ENCODE data around the gene C20orf141. TPM values are rescaled to one million over a fixed set of nuclear protein-coding genes. Genes with fewer than 3 reads are reported as not detected.

C20orf141 gene
- total RNA-seq, 4 donors from 2014 or later, result not detected

DNA sequence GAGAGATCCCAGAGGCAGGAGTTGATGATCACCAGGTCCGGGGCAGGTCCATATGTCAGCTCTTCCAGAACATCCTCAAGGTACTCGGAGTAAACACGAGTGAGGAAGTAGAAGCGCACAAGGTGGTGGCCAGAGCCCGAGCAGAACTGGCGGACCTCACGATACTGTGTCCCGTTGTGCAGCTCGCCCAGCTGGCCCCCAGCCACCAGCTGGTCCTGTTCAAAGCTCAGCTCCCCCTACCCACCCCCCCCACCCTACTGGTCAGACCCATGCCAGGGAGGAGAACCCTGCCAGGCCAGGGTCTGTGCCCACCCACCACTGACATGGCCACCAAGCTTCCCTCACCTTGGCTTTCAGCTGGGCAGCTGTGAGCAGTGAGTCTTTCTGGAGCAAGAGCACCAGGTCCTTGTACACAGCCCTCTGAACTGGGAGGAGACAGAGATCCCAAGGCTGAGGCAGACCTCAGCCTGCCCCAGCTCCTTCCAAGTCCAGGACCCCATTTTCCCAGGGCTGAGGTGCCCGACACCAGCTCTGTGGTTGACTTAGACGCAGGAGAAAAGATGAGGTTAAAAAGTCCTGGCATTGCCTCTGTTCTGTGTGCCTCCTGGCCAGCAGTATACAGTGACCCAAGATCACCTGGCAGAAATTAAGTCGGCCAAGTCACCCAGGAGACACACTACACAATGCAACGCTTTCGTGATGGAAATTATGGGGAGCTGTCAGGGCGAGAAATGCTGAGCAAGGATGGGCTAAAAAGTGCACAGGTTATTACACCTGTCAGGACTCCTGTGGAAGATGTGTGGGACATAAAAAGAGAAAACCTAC is 24.3 kb downstream of the C20orf141 start:
- intact Hi-C loops (cut with DNase I; ENCODE audit: low total_unique reads), result no loop called here
- no peak overlapping the region for H3K4me3 ChIP-seq (ENCODE audit: low read depth, poor library complexity, severe bottlenecking)
- TF ChIP-seq, protein P1, sequence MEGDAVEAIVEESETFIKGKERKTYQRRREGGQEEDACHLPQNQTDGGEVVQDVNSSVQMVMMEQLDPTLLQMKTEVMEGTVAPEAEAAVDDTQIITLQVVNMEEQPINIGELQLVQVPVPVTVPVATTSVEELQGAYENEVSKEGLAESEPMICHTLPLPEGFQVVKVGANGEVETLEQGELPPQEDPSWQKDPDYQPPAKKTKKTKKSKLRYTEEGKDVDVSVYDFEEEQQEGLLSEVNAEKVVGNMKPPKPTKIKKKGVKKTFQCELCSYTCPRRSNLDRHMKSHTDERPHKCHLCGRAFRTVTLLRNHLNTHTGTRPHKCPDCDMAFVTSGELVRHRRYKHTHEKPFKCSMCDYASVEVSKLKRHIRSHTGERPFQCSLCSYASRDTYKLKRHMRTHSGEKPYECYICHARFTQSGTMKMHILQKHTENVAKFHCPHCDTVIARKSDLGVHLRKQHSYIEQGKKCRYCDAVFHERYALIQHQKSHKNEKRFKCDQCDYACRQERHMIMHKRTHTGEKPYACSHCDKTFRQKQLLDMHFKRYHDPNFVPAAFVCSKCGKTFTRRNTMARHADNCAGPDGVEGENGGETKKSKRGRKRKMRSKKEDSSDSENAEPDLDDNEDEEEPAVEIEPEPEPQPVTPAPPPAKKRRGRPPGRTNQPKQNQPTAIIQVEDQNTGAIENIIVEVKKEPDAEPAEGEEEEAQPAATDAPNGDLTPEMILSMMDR (IDR thresholded peaks at IDR 0.05), result no peak
- no peak for TF ChIP-seq POLR2A (IDR thresholded peaks at IDR 0.05)
- DNase-seq (ENCODE audit: low spot score in 2 of 2), result peak in 1 of 2 donors; percentile 75
- 96 to 98% methylated on average over 12 to 15 of the region's 15 CpGs for WGBS, 2 donors

DNA sequence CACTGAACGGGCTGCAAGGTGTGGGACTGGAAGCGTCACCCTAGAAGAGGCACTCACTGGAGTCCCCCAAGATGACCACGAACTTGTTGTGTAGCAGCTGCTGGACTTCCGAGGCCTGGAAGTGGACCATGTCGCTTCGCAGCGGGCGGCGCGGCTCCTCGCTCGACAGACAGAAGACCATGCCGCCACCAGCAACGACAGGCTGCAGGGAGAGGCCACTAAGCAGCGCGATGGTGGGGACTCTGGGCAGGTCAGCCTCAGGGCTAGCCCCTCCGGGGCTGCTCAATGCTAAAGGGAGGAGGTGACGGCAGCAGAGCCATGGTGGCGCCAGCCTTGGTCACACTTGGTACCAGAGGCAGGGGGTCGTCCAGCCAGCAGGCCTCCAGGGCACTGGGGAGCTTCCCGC is 24.9 kb downstream of the C20orf141 start:
- WGBS, 2 donors, result 76 to 92% methylated on average over 11 to 12 of the region's 21 CpGs
- intact Hi-C loops (cut with DNase I; ENCODE audit: low total_unique reads), result no loop called here
- H3K4me3 ChIP-seq (ENCODE audit: low read depth, poor library complexity, severe bottlenecking), result peak overlapping the region; percentile 90
- TF ChIP-seq POLR2A (IDR thresholded peaks at IDR 0.05), result no peak
- TF ChIP-seq, protein P1 (IDR thresholded peaks at IDR 0.05), result no peak
- peak in 1 of 2 donors; percentile 85 for DNase-seq (ENCODE audit: low spot score in 2 of 2)

DNA sequence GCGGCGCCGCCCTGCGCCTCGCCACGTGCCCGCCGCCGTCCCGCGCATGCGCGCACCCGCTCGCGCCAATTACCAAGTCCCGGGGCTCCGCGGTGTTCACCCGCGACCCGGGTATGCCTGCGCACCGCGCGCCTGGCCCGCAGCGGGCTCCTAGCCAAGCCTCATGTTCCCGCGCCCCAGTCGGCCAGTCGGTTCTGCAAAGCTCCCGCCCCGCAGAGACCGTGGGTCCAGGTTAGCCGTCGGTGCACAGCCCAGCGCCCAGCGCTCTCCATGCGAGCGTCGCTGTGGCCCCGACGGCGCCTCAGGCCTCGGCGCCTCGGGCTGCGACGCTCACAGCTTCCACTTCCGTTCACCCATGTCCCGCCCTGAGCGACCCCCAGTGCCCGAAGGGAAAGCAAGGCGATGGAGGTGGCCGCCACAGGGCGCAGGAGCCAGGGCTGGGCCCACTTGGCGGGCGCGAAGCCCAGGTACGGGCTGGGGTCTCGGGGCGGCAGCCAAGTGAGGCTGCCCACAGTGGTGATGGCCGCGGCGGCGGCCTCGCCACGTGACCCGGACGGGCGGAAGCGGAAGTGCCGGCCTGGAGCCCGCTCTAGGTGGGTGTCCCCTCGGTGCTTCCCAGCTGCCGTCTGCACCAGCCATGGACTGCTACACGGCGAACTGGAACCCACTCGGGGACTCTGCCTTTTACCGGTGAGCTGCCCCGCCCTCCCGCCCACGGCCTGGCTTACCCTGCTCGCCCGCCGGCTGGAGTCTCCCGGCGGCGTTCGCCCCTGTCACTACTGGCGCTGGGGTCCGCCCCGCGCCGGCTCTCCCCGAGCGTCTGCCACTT is 25.6 kb downstream of the C20orf141 start, which contains the start of the genes PCED1A and VPS16:
Gene PCED1A (minus strand): TSS at position 518 of the 829 bp plus-strand sequence. CDS start 743 bp downstream, outside the sequence.
Gene VPS16 (plus strand): TSS at position 608 of the 829 bp plus-strand sequence. CDS start 30 bp downstream, at position 638.
- intact Hi-C loops (cut with DNase I; ENCODE audit: low total_unique reads), result no loop called here
- TF ChIP-seq, protein P1 (IDR thresholded peaks at IDR 0.05), result peak in 1 of 3 donors; percentile 44
- TF ChIP-seq POLR2A (IDR thresholded peaks at IDR 0.05), result no peak
- peak; percentile 81 to 97 for DNase-seq (ENCODE audit: low spot score in 2 of 2)
- H3K4me3 ChIP-seq (ENCODE audit: low read depth, poor library complexity, severe bottlenecking), result peak within 1 kb of the TSS; percentile 90
- WGBS, 2 donors, result 1% methylated on average over 65 of the region's 98 CpGs; no CpG with 5 or more reads in 1 of the 2 donors

DNA sequence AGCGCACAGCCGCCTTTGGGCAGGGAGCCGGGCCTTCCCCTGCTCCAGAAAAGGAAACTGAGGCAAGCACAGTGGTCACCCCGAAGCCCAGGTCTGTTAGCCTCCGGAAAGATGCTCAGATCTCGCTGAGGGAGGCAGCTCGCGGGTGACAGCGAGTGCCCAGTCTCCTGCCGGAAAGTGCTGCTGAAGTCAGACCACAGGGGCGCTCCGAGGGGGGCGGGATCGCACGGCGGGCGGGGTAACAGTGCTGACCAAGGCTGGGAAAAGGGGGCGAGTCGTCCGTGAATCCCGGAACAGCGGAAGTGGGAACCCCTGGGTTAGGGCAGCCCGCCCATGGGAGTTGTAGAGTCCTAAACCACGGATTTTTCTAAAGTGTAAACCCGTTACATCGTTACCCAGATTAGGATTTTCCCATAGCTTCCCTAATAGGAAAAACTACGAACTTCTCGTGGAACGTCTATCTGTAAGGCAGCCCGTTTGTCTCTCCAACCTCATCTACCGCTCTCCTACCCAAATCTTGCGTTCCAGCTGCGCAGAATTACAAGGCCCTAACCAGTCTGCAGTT is 26.3 kb downstream of the C20orf141 start:
- peak overlapping the region; percentile 90 for H3K4me3 ChIP-seq (ENCODE audit: low read depth, poor library complexity, severe bottlenecking)
- peak; percentile 54 to 95 for DNase-seq (ENCODE audit: low spot score in 2 of 2)
- TF ChIP-seq, protein P1 (IDR thresholded peaks at IDR 0.05), result no peak
- no peak for TF ChIP-seq POLR2A (IDR thresholded peaks at IDR 0.05)
- intact Hi-C loops (cut with DNase I; ENCODE audit: low total_unique reads), result no loop called here
- WGBS, 2 donors, result 8% methylated on average over 21 to 28 of the region's 33 CpGs

DNA sequence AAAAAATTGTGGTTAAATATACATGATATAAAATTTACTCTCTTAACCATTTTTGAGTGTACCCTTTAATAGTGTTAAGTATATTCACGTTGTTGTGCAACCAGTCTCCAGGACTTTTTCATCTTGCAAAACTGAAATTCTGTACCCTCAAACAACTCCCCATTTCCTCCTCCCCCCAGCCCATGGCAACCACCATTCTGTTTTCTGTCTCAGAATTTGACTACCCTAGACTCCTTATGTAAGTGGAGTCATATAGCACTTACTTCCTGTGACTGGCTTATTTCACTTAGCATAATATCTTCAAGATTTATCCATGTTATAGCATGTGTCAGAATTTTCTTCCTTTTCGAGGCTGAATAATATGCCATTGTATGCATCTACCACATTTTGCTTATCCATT is 30.8 kb downstream of the C20orf141 start:
- TF ChIP-seq, protein P1 (IDR thresholded peaks at IDR 0.05), result no peak
- TF ChIP-seq POLR2A (IDR thresholded peaks at IDR 0.05), result no peak
- 76 to 78% methylated on average over 2 of the region's 2 CpGs for WGBS, 2 donors
- H3K4me3 ChIP-seq (ENCODE audit: low read depth, poor library complexity, severe bottlenecking), result no peak overlapping the region
- intact Hi-C loops (cut with DNase I; ENCODE audit: low total_unique reads), result no loop called here
- peak in 1 of 2 donors; percentile 18 for DNase-seq (ENCODE audit: low spot score in 2 of 2)

Data from lower leg skin (tissue), 4 donors.